NCI-H1105 treated with DMSO at 0.1 percent for 48 hours (cell line): ENCODE measurements around the gene PDLIM3.
"Not testable (repeated sequence)": the region's sequence is repeated elsewhere in the genome, so short reads cannot be mapped to it uniquely, and the experiment has no call there.

Source experiments
- DNase-seq: peaks from one replicate; lab custom pipeline; 2025; lab: John Stamatoyannopoulos, UW

Gene PDLIM3

GRCh38 chr4:185552254-185552653, 16.9 kb upstream of the PDLIM3 start:
- DNase-seq, result no peak

DNA sequence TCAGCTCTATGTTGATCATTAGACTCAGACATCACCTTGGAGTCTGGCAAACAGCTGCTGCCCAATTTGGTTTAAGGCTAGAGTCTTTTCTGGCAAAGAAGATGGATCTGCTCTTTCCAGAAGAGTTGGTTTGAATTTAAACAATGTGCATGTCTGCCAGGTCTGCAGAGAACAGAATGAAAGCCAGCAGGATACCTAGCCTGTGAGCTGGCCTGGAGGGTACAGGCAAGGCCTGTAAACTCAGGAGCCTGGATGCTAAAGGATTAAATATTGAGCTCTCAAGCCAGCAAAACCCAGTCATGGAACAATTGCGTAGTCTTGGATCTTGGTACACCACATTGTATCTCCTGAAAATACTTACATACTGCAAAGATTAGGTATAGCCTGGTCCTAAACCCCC, 15.6 kb upstream of the PDLIM3 start:
- DNase-seq, result no peak

GRCh38 chr4:185549095-185549639, 13.9 kb upstream of the PDLIM3 start:
- no peak for DNase-seq

- no peak for DNase-seq
Observed at GRCh38 chr4:185548587-185548986, 13.3 kb upstream of the PDLIM3 start.

GRCh38 chr4:185546335-185546734, 11.0 kb upstream of the PDLIM3 start:
- no peak for DNase-seq

- no peak for DNase-seq
Observed at GRCh38 chr4:185542626-185543315, 7.5 kb upstream of the PDLIM3 start.

DNA sequence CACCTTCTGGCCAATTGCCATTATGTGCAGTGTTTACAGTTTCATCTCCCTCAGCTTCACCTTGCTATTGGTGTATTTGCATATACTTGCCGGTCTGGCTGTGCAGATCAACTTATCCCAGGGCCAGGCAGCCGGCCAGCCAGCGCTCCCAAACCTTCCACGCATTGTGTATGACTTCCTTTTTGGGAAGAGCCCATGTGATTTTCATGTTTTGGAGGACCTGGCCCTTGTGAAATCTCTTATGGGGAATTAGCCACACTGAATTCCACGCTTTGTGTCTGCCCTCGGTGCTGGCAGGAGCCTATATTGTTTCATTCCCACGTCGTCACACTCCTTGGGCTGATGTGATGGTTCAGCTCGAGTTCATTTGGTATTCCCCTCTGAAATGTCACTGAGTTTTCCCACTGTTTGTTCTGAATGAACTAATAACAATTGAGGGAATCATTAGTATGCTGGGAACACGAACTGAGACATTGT, 6.0 kb upstream of the PDLIM3 start:
- no peak for DNase-seq

- no peak for DNase-seq
Observed at GRCh38 chr4:185540487-185541120, 5.3 kb upstream of the PDLIM3 start.

GRCh38 chr4:185540040-185540439, 4.7 kb upstream of the PDLIM3 start:
- DNase-seq, result no peak

DNA sequence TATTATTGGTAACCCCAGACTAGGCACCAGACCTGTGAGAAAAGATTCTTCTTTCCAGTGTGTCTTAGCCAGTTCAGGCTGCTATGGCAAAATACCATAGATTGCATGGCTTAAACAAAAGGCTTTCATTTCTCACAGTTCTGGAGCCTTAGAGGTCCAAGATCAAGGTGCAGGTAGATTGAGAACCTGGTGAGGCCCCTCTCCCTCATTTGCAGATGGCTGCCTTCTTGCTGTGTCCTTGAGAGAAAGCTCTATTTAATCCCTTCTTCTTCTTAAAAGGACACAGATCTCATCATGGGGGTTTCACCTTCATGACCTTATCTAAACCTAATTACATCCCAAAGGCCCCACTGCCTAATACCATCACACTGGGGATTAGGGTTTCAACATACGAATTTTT, 3.5 kb upstream of the PDLIM3 start:
- DNase-seq, result no peak

- DNase-seq, result peak; percentile 5
Observed at GRCh38 chr4:185536411-185536709, 1.1 kb upstream of the PDLIM3 start.

DNA sequence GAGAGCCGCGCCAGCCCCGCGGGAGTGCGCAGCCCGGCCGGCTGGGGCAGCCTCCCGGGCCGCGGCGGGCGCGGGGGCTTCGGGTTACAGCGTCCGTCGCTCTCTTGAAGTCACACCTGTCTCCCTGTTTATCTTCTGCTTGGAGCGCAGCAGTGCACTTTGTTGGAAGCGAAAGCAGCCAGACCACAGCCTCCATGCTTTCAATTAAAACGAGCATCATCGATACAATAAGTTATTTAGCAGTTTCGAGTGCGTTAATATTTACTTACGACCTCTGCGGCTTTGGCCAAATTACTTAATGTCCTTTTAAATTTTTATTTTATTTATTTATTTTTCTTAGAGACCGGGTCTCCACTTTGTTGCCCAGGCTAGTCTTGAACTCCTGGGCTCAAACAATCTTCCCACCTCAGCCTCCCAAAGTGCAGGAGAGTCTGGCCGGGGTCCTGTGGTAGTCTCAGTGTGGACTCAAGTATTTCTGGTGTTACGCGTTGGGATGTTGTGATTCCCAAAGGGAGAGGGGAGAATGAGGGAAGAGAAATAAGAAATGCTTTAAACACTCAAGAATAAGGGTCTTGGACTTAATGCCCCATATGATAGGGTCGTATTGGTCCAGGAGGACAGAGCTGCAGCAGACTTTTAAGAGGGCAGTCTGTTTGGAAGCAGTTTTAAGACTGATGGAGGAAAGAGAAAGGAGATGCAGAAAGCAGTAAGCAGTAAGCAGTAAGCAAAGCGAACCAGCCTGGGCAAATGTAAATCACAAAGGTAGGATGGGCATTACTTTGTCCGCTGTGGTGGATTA, 504 bp upstream of the PDLIM3 start:
- DNase-seq, result peak; percentile 53

- DNase-seq, result no peak
Observed at GRCh38 chr4:185534511-185534865, 819 bp downstream of the PDLIM3 start.

DNA sequence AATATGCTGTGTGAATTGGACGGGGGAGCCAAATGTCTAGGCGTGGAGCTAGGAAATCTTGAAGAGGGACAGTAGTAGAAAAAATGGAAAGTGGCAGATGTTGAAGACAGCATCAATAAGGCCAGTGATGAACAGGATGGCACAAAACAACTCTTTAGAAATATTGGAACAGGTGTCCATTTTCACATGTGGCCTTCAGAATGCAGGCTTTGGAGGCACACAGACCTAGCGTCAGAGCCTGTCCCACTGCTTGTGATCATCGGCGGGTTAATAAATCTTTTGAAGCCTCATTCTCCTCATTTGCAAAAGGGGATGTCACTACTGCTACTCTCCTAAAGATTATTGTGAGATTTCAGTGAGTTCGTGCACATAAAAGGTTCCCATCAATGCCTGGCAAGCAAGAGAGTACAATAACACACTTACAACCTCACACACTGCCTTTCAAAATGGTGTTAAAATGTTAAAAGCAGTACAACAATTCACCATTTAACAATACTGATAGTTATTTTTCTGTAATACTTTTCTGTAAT, 2.4 kb downstream of the PDLIM3 start:
- no peak for DNase-seq

- no peak for DNase-seq
Observed at GRCh38 chr4:185532293-185532692, 3.0 kb downstream of the PDLIM3 start.

GRCh38 chr4:185531654-185532053, 3.7 kb downstream of the PDLIM3 start:
- not testable (repeated sequence) for DNase-seq

- DNase-seq, result no peak
Observed at GRCh38 chr4:185529413-185529812, 5.9 kb downstream of the PDLIM3 start.

GRCh38 chr4:185524888-185525863, 10.1 kb downstream of the PDLIM3 start:
- no peak for DNase-seq

- no peak for DNase-seq
Observed at GRCh38 chr4:185523862-185524261, 11.4 kb downstream of the PDLIM3 start.

DNA sequence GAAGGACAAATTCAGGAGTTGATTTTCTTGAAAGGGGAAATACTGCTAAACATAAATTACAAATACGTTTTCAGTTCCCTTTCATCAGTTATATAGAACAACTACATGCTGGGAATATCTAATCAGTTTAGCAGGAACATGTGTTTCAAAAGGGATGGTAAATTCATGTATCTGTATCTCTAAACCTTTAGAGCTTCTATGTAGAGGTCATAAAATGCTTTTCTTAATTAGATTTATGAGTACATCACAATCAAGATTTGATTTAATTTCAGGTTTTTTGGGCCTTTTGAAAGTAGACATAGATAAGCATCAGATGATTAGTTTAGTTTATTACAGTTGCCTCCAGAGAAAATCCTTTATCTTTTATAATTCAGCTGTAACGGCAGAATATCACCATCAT, 12.9 kb downstream of the PDLIM3 start:
- DNase-seq, result no peak

DNA sequence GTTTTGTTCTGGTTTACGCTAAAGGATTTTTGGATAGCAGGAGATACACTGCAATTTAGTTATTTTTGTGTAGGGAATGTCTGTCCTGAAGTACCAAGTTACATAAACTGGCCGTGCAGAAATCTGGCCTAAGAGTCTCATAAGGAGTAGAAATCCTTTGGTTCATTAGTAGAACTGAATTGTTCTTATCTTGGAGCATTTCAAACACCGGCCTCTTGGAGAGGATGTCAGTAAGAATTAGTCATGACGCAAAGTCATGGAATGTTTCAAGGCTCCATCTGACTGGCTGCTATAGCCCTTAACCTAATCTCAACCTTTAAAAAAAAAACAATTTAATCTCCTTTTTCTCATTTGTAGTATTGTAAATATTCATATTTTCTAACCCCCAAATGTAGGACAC, 15.2 kb downstream of the PDLIM3 start:
- DNase-seq, result no peak

- DNase-seq, result no peak
Observed at GRCh38 chr4:185518494-185518893, 16.8 kb downstream of the PDLIM3 start.
